GM19025 (cell line): Measurements from ENCODE around the gene BTN1A1.
"Not testable (repeated sequence)": the region's sequence is repeated elsewhere in the genome, so short reads cannot be mapped to it uniquely, and the experiment has no call there.

Experiments used
- ATAC-seq: cut with Tn5 transposase; IDR thresholded peaks from one replicate; pipeline ENCODE4 v1.9.1; 2021; ENCODE audit warnings: mild to moderate bottlenecking, low read depth, moderate library complexity; ENCODE audit not compliant: unreplicated experiment

The BTN1A1 gene

DNA sequence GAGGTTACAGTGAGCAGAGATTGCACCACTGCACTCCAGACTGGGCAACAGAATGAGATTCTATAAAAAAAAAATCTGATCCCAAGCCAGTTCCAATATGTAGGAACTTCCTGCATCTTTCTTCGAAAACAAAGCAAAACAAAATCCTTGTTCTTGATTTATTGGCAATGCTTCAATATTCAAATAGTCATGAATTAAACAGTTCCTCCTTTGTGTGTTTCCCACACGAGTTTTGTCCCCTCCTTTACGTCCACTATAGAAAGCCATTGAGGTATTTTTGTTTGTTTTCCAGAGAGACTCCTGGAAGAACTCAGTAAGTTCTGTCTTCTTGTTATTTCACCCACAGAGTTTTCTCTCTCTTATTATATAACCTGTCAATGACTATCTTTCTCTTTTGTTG lies 7.6 kb downstream of the BTN1A1 start:
- no peak for ATAC-seq

DNA sequence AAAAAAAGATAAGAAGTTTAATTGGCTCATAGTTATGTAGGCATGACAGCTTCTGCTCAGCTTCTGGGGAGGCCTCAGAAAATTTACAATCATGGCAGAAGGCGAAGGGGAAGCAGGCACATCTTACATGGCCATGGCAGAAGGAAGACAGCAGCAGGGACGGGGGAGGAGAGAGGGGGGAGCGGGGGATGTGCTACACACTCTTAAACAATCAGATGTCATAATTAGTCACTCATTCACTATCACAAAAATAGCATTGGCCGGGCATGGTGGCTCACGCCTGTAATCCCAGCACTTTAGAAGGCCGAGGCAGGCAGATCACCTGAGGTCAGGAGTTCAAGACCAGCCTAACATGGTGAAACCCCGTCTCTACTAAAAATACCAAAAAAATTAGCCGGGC lies 10.9 kb downstream of the BTN1A1 start:
- not testable (repeated sequence) for ATAC-seq

DNA sequence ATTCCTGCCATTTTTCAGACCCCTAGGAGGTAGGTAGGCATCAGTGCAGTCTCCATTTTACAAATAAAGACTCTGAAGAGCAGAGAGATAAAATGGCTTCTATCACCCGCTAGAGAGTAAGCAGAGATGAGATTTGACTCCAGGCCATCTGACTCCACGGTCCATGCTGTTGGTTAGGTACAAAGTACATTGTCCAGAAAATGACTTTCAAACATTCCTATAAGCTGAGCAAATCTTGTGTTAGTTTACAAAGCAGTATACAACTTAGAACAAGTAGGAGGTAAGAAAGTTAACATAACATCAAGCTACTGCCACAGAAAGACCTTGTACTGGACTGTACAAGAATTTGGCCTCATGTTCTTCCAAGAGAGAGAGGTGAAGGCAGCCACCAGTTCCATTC lies 14.9 kb downstream of the BTN1A1 start:
- ATAC-seq, result no peak

DNA sequence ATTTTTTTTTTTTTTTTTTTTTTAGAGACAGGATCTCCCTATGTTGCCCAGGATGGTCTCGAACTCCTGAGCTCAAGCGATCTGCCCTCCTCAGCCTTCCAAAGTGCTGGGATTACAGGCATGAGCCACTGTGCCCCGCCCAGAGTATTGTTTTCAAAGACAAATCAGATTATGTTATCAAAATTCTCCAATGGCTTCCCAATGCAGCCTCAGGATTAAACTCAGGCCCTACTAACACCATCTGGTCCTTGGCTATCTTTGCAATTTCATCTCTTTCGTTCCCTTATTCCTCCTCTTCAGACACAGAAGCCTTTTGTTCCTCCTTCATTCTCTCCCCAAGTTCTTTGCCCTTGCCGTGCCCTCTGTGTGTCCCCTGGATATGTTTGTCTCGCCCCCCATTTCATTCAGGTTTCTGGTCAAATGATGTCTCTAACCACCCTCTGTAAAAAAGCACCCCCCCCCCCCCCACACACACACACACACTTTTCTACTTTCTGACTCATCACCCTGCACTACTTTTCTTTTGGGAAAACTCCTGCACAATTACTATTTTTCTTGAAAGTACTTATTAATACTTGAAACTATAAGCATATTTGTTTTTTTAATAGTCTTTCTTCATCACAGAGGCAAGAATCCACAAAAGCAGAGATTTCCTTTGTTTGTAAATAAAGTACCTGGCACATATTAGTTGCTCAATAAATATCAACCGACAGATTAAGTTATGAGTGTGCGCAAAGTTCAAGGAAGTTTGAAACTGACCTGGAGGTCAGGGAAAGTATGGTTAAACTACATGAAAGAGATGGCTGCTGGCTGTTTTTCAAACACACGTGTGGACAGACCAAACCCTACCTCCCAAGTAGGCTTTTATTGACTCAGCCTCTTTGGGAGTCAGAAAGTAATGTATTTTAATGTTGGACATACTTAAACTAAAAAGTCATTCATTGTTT lies 16.7 kb downstream of the BTN1A1 start:
- ATAC-seq, result no peak

DNA sequence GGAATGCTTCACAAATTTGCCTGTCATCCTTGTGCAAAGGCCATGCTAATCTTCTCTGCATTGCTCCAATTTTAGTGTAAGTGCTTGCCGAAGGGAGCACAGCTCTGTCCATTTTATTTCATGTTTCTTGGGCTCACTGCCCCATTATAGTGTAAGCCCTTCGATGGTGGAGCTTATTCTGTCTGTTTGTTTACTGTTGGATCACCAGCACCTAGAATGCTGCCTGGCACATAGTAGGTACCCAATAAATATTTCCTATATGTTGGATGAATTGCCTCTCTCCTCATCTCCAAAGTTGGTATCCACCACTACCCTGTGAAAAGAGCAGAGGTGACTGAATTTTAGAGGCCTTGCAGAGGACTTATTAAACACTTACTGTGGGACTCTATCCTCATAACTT lies 19.3 kb downstream of the BTN1A1 start:
- no peak for ATAC-seq

DNA sequence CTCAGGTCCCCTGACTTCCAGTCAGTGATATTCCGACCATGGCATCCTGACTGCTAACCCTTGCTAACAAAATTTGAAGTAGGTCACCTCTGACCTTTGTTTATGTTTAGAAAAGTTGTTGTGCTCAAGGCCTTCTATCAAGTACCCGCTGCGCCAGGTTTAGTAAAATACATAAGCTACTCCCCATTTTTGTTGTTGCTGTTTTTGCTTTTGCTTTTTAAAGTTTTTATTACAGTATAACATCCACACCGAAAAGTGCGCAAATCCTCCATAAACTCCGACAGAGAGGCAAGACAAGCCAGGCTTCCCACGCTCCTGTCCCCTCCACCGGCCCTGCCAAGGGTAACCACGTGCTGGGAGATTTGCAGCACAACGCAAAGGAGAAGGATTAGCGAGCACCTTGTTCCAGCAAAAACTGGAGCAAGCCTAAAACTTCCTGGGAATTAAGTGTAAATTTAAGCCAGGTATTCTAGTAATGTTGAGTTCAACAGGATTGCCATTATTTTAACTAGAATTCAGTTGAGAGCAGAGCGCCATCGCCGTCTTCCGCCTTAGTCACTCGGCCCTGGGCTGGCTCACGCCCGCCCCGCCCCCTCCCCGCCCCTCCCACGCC lies 20.2 kb downstream of the BTN1A1 start:
- peak; percentile 35 for ATAC-seq

DNA sequence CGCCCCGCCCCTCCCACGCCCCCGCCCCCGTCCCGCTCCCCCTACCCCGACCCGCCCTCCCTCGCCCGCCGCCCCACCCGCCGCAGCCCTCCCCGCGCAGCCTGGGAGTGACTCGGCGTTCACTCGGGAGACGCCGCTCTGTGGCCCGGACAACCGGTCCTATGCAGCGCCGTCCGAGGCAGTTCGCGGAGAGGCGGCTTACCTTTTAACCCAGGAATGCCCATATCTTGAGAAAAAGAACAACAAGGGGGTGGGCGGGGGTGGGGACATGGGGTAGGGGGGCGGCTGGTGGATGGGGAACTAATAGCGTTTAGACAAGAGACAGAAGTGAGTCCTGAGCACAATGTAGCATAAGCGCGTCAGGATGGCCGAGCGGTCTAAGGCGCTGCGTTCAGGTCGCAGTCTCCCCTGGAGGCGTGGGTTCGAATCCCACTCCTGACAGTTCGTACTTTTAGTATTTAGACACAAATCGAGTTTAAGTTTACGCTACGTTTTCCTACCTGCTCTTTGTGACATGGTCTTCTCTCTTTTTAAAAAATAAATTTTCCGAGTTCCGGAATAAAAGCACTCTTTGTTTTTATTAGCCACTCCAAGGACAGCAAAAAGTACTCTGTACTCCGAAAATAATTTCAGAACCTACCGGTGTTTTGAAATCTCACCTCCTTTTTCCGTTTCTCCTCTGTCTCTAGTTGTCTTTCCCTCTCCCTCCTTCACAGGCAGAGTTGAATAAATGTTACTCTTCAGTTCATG lies 20.9 kb downstream of the BTN1A1 start:
- ATAC-seq, result peak; percentile 33

DNA sequence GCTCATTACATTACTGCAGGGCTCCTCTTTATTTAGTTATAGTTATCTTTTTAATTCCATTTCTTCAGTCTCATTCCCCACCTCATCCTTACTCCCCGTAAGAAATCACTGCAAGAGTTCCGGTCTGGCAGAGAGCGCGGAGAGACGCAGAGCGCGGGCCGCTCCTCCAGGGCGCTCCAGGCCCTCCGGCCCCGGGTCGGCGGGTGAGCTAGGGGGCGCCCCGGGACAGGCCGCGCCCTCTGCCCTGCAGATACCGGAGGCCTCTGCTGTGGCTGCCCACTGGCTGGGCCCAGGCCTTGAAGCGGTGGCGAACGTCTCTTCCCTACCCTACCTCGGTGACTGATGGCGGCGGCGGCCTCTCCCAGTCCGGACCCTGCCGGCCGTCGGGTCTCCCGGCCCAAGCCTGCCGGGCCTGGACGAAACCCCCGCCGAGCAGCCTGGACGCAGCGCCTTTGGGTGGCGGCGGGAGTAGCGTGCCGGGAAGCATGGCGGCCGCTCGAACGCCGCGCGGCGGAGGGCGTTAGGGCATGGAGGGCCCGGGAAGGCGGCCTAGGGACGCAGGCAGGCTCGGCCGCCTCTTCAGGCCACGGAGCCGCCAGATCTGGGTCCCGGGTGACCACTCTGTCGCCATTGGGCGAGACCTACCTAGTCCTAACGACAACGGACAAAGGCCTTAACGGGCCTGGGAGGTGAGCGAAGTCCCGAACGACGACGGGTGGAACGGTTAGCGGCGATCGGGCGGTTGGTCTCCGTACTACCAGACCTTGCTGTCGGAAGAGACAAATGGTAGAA lies 21.7 kb downstream of the BTN1A1 start:
- peak; percentile 77 for ATAC-seq

DNA sequence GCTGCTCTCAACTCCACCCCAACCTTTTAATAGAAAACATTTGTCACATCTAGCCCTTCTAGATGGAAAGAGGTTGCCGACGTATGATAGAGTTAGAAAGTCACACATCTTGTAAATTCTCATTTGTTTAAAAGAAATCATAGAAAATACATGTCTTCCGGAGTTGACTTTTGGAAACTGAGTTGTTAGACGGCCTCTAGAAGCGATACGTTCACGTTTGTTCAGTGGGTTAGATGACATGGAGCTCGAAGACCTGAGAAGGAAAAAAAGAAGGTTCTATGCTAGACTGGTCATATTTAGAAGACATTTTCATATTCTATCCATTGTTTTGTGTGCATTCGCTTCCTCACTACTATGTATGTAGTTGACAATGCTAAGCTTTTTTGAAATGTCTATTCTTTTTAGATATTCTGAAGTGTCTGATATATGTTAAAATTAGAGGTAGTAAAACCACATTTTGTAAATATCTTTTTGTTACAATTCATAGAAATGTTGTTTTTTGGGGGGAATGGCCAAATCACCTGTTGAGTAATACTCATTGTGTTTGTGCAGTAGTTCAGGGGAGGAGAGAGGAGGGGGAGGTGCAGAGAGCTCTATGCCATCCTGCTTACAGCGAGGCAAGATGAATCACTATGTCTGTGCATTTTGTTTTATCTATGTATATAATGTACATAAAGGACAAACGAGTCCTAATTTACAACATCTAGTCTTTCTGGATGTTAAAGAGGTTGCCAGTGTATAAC lies 22.6 kb downstream of the BTN1A1 start:
- ATAC-seq, result not testable (repeated sequence)

DNA sequence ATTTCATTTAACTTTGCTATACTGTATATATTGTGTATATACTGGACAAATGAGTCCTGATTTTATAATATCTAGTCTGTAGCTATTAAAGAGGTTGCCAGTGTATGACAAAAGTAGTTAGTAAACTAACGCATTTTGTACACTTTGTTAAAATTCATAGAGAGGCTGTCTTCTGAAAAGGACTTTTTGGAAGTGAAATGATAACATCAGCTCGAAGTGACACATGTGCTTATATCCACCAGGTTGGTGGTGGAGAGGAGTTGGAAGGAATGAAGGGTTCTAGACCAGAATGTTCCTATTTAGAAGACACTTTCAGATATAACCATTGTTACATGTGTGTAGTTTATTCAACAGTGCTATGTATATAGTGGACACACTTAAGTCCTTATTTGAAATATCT lies 24.2 kb downstream of the BTN1A1 start:
- not testable (repeated sequence) for ATAC-seq

DNA sequence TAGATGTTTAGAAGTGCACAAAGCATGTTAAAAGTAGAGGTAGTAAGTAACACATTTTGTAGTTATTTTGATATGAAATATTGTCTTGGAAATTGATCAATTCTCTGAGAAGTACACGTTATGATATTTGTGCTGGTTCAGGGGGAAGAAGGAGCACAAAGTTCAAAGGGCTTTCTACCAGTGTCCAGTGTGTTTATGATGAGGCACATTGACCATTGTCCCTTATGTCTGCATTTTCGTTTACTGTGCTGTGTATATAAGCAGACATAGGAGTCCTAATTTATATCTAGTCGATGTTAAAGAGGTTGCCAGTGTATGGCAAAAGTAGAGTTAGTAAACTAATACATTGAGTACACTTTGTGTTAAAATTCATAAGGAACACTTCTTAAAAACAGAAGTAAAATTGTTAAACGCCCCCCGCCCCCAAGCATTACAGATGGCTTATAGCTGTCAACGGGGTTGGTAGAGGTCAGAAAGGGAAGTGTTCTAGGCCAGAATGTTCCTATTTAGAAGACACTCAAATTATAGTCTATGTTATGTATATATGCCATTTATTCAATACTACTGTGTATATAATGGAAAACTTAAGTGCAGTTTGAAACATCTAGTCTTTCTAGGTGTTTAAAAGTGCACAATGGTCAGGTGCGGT lies 24.7 kb downstream of the BTN1A1 start:
- ATAC-seq, result no peak

DNA sequence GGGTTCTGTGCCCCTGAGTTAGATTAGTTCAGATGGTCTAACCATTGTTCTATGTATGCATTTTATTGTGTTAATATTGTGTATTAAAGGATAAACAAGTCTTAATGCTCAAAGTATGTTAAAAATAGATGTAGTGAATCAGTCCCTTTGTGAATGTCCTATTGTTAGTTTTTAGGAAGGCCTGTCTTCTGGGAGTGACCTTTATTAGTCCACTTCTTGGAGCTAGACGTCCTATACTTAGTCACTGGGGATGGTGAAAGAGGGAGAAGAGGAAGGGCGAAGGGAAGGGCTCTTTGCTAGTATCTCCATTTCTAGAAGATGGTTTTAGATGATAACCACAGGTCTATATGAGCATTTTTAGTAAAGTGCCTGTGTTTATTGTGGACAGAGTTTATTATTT lies 25.7 kb downstream of the BTN1A1 start:
- ATAC-seq, result no peak

DNA sequence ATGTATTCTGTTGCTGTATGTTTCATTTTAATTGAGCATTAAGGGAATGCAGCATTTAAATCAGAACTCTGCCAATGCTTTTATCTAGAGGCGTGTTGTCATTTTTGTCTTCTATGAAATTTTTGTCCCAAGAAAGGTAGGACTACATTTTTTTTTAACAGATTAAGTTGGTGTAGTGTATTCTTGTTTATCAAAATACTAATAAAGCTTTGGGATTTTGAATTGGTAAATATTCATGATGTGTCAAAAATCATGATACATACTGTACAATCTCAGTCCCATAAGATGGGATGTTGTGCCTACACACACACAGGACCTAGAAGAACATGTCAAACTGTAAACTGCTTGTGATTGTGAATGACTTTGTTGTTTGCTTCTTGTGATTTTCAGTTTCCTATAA lies 26.8 kb downstream of the BTN1A1 start:
- no peak for ATAC-seq

DNA sequence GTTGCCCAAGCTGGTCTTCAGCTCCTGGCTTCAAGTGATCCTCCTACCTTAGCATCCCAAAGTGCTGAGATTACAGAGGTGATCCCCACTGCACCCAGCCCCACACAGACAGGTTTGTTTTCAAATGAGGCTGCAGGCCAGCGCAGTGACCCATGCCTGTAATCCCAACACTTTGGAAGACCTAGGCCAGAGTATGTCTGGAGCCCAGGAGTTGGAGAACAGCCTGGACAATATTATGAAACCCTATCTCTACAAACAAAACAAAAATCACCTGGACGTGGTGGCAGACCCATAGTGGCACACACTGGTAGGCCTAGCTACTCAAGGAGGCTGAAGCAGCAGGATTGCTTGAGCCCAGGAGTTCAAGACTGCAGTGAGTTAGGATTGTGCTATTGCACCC lies 30.1 kb downstream of the BTN1A1 start:
- ATAC-seq, result no peak

DNA sequence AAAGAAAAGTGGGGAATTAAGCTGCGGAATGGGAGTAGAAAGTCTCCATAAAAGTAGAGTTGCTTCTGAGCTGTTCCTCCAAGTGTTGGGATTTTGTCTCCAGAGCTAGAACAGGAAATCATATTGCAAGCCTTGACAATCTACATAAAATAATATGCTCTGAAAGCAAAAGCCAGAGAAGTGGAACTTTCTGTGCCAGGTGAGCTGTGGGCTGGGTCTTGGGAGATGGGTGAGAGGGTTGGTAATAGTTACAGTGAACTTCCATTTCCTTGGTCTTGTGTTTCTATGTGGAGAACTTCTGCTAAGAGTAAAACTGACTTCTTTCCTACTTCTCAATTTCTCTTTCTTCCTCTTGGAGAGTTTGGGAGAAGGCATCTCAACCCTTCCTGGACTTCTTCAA lies 31.8 kb downstream of the BTN1A1 start:
- no peak for ATAC-seq

DNA sequence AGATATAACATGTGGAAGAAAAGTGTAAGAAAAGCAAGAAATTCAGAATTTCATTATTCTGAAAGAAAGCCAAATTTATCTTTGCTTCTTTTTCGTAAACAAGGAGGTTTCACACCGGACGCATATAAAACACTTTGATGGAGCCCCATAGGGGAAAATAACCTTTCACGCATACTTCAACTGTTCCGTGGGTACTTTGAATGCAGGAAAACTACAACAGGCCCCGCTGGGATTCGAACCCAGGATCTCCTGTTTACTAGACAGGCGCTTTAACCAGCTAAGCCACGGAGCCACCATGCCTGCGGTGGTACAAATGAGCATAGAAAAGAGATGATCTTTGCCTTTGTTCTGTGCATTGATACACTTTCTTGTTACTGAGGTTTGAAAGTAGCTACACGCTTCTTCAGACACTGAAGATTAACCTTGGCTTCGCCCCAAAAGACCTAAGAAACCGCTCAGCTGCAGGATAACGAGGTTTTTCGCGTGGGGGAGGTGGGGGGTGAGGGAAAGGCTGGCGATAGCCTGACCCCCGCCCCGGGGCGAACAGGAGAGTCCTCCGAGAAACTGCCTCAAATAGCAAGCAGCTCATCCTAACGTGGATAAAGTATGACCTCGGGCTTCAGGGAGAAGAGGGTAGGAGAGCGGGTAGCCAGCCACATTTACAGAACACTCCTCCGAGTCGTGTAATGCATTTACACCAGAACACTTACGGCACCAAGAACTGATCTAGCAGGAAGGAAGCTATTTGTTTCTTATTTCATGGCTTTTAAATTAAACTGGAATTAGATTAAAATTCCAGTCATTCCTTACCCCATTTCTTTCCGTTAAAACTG lies 32.8 kb downstream of the BTN1A1 start:
- ATAC-seq, result peak; percentile 30

DNA sequence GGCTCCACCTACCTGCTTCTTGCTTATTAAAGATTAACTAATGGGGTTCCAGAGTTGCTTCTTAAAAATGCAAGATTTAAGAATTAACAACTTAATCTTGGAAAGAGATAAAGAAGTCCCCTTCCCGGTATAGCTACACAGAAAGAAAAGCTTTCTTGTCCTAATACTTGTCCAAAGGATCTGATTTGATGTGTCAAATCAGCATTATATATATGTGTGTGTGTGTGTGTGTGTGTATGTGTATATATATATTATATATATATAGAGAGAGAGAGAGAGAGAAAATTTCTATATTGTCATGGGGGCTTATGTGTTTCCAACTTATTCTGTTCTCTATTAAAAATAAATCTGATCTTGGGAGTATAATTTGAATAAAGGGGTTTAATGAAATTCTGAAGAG lies 33.4 kb downstream of the BTN1A1 start:
- no peak for ATAC-seq

DNA sequence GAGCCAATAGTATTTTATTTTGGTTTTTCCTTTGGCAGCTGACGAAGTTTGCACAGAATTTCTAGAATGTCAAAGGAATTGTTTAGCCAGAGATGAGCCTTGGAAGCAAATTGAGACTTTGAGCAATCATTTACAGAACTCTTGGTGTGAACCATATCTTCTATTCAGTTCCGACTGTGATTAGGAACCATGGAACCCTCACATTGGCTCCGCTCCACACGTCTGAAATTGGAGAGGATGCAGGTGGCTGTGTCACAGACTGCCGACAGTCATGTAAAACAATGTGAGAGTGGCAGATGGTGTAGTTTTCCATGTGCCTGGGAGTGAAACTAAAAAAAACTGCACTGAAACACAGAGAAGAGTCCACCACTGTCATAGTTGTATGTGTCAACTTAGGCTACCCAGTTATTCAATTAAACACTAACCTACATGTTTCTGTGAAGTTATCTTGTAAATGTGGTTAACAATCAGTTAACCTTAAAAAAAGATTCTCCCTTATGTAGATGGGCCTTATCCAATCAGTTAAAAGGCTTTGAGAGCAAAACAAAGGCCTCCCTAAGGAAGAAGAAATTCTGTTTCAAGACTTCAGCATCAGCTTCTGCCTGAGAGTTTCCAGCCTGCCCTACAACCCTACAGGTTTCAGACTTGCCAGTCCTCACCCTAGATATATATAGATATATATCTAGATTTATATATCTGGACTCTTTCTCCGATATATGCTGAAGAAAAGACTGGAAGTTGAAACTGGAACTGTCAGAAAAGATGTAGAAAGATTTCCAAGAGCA lies 34.8 kb downstream of the BTN1A1 start:
- no peak for ATAC-seq
